Iris pigment epithelial cell (primary cell): ENCODE results near the gene SEC61A1.

ENCODE experiments used
- DNase-seq: peaks from one replicate; pipeline ENCODE4 v3.0.0-alpha.2; 2011; ENCODE audit warnings: low read depth

SEC61A1 gene

GRCh38 chr3:128113817-128114794 is 61.9 kb downstream of the SEC61A1 start:
- no peak for DNase-seq
